Sciatic nerve (tissue), 2 donors: ENCODE measurements around the gene C1orf226. TPM values are rescaled to one million over a fixed set of nuclear protein-coding genes. Genes with fewer than 3 reads are reported as not detected.
"Not testable (repeated sequence)": the region's sequence is repeated elsewhere in the genome, so short reads cannot be mapped to it uniquely, and the experiment has no call there.

ENCODE experiments used
- ATAC-seq: fragments of 200-7000 bp; cut with Tn5 transposase; one replicate; pipeline ENCODE4 v1.9.1; 2020; ENCODE audit warnings: mild to moderate bottlenecking, moderate library complexity
- DNase-seq: peaks from one replicate; pipeline ENCODE4 v3.0.0-alpha.2; 2020; ENCODE audit warnings: low spot score
- intact Hi-C: fragments of 100-400 bp; cut with DNase I; formaldehyde crosslinking; loops from one replicate; pipeline ENCODE4 v1.14.2; 2022
- total RNA-seq: library from RNA; stranded (reverse); fragmentation: NEBNext Ultra II Directional; extraction: Animal tissue kit (Norgen Biotek cat#: 25700); gene quantifications from one replicate; pipeline ENCODE4 v1.2.1, GENCODE V29; 2021
- donor health status: DM: no; HTN: no; CAD: no.
- donor health status: DM: no; HTN: no; CAD: no.

C1orf226 gene
- total RNA-seq, 1 donor from 2014 or later, result 13.0 TPM

GRCh38 chr1:162396201-162396906, 14.8 kb downstream of the C1orf226 start:
- no peak for DNase-seq
- intact Hi-C loops, result no loop called here
- no peak for ATAC-seq

GRCh38 chr1:162397039-162397448, 15.5 kb downstream of the C1orf226 start:
- DNase-seq (no peak), ATAC-seq (peak; percentile 74)
- intact Hi-C loops, result no loop called here

- intact Hi-C loops, result no loop called here
- DNase-seq (no peak), ATAC-seq (no peak)
Observed at GRCh38 chr1:162397943-162398560, 16.5 kb downstream of the C1orf226 start.

GRCh38 chr1:162398999-162399580, 17.6 kb downstream of the C1orf226 start:
- ATAC-seq (no peak), DNase-seq (no peak)
- intact Hi-C loops, result no loop called here

GRCh38 chr1:162400790-162401355, 19.3 kb downstream of the C1orf226 start:
- no peak for DNase-seq
- intact Hi-C loops, result no loop called here
- no peak for ATAC-seq

GRCh38 chr1:162404550-162405160, 23.1 kb downstream of the C1orf226 start:
- DNase-seq (no peak), ATAC-seq (no peak)
- intact Hi-C loops, result no loop called here

- no peak for ATAC-seq
- DNase-seq, result no peak
- intact Hi-C loops, result no loop called here
Observed at GRCh38 chr1:162405800-162406199, 24.3 kb downstream of the C1orf226 start.

GRCh38 chr1:162406811-162407210, 25.3 kb downstream of the C1orf226 start:
- intact Hi-C loops, result no loop called here
- no peak for ATAC-seq
- DNase-seq, result no peak

- intact Hi-C loops, result no loop called here
- DNase-seq (no peak), ATAC-seq (no peak)
Observed at GRCh38 chr1:162407539-162407938, 26.0 kb downstream of the C1orf226 start.

GRCh38 chr1:162412002-162412401, 30.5 kb downstream of the C1orf226 start, which contains the start of gene SH2D1B:
Gene SH2D1B, minus strand, starts transcription at chr1:162412136. Its CDS starts 120 bp downstream, at chr1:162412016.
- ATAC-seq, result no peak
- no peak for DNase-seq
- intact Hi-C loops, result no loop called here

GRCh38 chr1:162416215-162416614, 34.7 kb downstream of the C1orf226 start:
- ATAC-seq, result no peak
- intact Hi-C loops, result no loop called here
- no peak for DNase-seq

GRCh38 chr1:162416909-162417308, 35.4 kb downstream of the C1orf226 start:
- no peak for DNase-seq
- intact Hi-C loops, result no loop called here
- no peak for ATAC-seq

- no peak for DNase-seq
- intact Hi-C loops, result no loop called here
- ATAC-seq, result no peak
Observed at GRCh38 chr1:162417650-162418049, 36.1 kb downstream of the C1orf226 start.

GRCh38 chr1:162418584-162418983, 37.1 kb downstream of the C1orf226 start:
- DNase-seq, ATAC-seq, intact Hi-C loops: not testable (repeated sequence)

- ATAC-seq, intact Hi-C loops, DNase-seq: not testable (repeated sequence)
Observed at GRCh38 chr1:162419450-162419931, 38.0 kb downstream of the C1orf226 start.

GRCh38 chr1:162420120-162420519, 38.6 kb downstream of the C1orf226 start:
- no peak for DNase-seq
- no peak for ATAC-seq
- intact Hi-C loops, result no loop called here

- intact Hi-C loops, result no loop called here
- no peak for DNase-seq
- no peak for ATAC-seq
Observed at GRCh38 chr1:162421258-162422164, 40.0 kb downstream of the C1orf226 start.

GRCh38 chr1:162422662-162423375, 41.3 kb downstream of the C1orf226 start:
- intact Hi-C loops, result no loop called here
- no peak for ATAC-seq
- no peak for DNase-seq
